CD4-positive, alpha-beta T cell treated with Interleukin-15 for 1 hour (primary cell): ENCODE results near the gene WLS.

ENCODE experiments used
- DNase-seq: peaks from one replicate; pipeline ENCODE4 v3.0.0-alpha.2; 2020

Gene WLS

DNA sequence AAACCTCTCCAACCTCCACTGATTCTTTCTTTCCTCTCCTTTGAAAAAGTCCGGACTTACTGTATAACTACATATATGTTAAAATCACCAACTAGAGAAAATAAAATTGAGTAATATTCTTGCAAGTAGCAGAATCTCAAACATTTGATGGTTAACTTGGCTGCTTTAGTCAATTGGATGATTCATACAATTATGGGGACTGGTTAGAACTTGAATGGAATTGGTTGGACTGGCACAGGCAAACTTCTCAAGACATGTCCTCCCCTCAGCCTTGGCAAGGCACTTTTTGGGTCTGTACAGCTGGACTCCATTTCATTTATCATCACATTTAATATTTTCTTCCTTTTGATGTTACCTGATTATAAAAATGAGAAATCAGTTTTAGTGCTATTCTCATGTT lies 6.5 kb downstream of the WLS start:
- DNase-seq = no peak

GRCh38 chr1:68223687-68224086 lies 8.6 kb downstream of the WLS start:
- no peak for DNase-seq

DNA sequence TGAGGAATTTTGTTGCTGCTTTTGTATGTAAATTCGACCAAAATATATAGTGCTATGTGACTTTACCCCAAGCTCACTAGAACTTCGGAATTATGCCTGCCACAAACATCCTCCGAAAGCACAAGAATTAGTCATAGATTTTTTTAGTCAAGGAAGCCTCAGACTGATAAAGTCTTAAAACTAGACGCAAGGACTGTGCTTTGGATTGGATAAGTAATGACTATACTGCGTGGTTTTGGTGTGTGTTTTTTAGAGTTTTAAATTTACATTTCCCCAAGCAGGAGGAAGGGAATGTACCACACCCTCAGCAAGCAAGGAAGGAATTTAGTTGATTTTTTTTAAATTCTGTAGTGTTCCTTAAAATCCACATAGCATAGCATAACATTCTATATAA lies 10.3 kb downstream of the WLS start:
- no peak for DNase-seq

- DNase-seq = no peak
Observed at GRCh38 chr1:68221001-68221979, 11.0 kb downstream of the WLS start.

DNA sequence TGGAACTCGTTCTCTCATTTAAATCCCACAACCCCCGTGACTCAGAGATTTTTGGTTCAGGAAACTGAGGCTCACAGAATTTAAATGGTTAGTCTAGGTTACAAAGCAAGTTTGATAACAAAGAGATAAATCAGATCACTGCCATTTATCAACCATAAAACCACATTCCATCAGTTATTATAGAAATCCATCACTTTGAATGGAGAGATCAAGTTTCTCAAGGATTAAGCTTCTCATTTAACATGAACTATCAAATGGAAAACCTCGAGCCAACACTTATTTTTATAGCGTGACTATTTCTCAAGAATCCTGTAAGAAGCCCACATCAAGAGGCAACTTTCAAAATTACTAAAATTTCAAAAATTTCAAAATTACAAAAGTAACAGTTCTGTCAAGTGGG lies 11.9 kb downstream of the WLS start:
- no peak for DNase-seq

DNA sequence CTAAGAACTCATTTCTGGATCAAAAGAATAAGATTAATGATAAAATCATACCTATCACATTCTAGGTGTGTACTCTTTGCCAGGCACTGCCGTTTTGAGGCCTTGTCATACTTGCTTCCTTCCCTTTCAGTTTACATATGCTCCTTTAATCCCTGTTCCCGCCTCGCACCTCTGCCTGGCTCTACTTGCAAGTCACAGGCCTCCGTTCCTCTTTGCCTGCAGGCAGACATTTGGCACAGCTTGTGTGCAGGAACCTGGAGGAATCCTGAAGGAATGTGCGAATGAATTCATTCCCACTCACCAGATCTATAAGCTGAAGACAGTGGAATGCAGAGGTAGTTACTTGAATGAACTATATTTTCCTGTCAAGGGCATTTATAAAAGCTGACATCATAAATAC lies 13.8 kb downstream of the WLS start:
- no peak for DNase-seq

DNA sequence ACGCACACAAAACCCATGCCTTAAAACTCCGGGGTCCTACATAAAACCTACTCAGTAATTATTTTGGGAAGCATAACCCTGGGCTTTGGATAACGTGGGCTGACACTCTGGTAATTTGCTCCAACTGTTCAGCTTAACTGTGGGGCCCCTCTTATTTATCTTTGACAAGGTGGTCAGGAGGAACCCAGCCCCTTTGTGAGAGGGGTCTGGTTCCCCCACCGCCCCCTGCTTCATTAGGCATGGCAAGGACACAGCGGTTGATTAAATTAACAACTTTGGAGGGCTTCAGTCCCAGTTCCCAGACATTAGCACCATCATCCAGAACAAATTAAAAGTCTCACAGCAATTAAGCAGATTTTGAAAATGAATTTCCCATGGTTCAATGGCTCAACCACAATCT lies 14.7 kb downstream of the WLS start:
- DNase-seq = no peak

DNA sequence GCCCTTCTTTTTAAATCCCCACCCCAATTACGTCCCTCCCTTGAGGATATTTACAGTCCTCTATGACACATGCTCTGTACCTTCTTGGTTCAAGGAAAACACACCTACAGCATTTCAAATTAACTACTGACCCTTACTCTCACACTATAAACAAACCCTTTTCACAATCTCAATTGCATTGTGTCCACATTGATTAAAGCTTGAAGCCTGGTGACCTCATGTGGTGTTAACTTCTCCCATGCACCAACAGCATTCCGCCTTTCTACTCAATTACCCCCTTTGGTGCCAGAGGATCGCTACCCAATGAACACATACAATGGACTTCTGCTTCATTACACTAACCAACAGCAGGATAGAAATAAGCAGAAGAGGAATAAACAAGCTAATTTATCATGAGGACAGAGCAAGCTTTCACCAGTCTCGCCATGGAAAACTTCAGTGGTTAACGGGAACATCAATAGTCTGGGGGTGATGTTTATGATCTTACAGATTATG lies 15.2 kb downstream of the WLS start:
- no peak for DNase-seq

DNA sequence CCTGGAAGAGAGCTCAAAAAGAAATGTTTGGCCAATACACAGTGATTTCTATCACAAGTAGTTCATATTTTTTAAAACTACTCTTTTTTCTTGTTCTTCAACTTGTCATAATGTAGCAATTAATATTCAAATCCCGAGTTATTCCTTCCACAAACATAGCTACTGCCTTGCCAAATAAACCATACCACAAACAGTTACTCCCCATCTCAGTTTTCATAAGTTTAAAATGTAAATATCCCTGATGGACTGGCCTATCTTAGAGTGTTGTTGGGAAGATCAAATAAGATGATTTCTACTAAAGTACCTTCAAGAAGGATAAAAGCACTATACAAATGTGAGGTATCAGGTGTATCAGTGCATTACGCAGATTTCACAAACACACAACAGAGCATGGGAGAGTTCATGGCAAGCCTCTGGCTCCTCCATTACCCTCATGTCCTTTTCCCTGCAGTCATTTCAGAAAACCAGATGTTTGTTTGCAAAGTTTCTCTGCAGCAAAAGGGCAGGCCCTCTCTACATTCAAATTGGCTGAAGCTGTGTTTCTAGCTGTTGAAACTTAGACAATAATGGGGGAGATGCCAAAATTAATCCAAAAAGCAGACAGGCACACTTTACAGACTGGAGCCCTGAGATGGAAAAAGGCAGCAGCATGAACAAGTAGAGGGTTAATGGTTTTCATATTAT lies 16.1 kb downstream of the WLS start:
- DNase-seq = no peak

DNA sequence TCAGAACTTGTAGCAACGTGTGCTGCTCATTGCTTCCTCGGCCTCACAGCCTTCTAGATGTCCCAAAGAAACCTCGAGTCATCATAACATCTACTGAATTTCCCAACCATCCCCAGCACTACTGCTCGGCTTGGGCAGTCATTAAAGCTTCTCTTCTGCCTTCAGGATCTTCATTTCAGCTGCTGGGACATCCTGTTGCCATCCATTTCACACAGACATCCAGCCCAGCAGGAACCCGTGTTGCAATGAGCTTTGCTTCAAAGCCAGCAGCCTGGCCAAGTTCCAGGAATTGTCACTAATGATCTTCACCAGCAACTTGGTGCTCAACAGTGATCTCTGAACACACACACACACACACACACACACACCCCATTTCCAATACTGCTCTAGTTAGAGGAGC lies 18.5 kb downstream of the WLS start:
- no peak for DNase-seq

GRCh38 chr1:68211761-68212380 lies 20.5 kb downstream of the WLS start:
- DNase-seq = no peak

DNA sequence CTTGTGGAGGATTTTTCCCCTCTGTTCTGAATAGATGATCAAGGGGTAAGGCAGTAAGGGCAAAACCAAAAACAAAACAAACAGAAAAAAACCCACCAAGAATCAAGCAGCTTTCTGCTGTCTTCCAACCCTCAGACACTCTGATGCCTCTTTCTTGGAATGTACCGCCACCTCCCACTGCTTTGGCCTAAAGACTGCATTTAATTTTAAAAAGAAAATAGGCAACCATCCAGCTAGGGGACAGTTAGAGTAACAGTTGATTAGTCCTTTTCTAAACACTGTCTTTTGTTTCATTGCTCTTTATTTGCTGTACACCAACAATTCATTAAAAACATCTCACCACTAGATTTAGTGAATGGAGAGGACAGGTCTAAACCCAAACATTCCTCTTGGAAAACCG lies 21.5 kb downstream of the WLS start:
- DNase-seq = no peak

GRCh38 chr1:68210027-68210426 lies 22.3 kb downstream of the WLS start:
- DNase-seq = no peak

DNA sequence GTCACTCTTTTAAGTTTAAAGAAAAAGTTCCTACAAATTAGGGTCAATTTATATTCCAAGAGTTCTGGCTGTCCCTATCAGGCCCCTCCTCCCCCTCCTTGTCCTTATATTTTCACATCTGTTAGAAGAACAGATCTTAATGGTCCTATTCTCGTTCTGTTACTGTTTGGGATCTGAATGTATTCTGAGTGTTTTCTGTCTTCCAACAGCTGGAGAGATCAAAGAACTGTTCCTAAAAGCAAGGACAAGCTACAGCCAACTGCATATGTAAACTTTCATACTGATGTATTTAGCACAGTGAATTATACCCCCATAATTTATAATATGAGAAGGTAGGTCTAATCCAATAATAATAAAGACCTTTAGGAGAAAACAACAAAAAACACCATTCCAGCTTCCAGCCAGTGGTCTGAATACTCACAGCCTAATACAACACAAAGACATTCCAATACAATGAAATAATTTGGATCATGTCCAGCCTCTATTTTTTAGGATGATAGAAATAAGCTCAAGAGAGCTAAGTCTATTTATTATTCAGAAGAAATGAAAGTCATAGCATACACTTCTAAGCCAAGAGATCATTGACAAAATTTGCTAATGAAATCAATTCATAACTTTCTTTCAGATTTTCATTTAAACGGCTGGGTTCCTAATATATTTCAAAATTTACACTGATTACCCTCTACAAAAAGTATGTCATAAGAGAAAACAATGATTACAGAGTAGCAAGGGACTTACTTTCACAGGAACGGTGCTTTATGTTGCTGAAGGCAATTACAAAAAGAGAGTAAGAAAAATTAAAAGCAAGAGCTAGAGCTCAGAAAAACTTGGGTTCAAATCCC lies 25.3 kb downstream of the WLS start:
- DNase-seq = no peak

GRCh38 chr1:68205794-68206358 lies 26.4 kb downstream of the WLS start:
- DNase-seq = no peak

DNA sequence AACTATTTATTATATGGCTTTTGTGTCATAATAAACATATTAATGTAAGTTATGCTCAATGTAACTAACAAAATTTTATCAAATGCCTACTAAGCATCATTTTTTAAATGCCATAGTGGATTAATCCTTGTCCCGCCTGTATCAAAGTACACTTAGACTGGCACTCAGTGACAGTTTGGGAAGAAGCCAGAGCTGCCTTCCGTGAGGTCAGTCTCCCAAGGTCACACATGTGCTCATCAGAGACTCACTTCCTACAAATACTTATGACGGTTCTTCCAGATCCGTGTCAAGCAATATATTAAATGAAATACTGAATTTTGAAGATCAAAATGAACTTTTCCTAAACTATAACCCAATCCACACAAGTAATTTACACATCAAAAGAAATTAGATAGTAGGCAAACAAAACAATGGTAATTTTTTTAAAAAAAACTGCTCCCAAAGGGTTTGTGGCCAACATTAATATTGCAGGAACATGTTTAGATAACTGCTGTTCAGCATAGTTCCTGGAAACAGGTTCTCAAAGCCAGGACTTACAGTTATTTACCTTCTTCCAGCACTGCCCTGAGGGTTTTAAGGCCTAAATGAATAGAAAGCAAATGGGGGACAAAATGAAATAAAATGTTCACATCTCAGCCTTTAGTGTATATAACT lies 27.2 kb downstream of the WLS start:
- no peak for DNase-seq

GRCh38 chr1:68202239-68202832 lies 30.0 kb downstream of the WLS start:
- DNase-seq = no peak

DNA sequence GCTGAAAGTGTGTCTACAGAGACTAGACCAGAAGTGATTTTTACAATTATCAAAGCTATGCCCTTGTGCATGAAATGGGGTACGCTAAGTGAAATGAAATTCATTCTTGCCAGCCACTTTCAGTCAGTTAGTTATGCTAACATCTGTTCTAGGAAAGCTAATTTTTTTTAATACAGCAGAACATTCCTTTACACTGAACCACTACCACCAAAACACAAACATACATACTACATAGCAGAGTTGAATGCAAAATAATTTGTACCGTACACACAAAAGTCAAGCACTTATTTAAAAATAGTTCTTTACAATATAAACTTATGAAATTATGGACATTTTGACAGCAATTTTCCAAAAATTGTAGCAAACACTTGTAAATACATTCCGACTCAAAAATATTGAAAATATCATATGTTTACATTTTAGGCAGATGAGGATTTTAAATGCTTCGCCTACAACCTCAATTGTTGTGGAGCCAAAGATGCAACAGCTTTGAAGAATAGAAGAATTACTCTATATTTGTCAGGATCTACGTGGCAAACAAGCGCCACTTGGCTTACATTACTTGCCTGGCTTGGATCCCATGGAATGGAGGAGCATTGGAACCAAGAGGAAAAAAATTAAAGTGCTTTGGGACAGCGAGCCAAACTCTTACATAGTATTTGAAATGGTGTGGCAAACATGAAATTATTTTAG lies 30.6 kb downstream of the WLS start:
- DNase-seq = no peak

- no peak for DNase-seq
Observed at GRCh38 chr1:68199603-68200002, 32.7 kb downstream of the WLS start.

- DNase-seq = no peak
Observed at GRCh38 chr1:68198752-68199151, 33.6 kb downstream of the WLS start.

DNA sequence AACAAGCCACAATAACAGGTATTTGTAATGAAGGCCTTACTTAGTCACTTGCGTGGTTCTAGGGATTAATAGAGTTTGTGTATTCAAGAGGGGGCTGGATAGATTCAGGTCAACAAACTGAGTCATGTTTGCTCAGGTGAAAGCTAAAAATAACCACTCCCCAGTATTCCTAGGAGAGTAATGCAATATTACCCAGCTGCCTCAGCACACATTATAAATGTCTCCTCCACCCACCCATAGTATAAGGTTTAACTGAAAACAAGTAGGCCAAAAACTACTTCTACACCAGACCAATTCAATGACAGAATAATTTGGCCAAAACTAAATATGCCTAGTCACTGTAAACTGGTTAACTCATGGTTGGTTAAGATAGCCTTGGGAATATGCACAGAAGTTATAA lies 34.4 kb downstream of the WLS start:
- DNase-seq = no peak
